ENCODE measurements around the gene VWA3B. TPM values are rescaled to one million over a fixed set of nuclear protein-coding genes. Genes with fewer than 3 reads are reported as not detected.
"Not testable (repeated sequence)": the region's sequence is repeated elsewhere in the genome, so short reads cannot be mapped to it uniquely, and the experiment has no call there.

VWA3B gene
- total RNA-seq, 1 experiment from 2014 or later = not detected

DNA sequence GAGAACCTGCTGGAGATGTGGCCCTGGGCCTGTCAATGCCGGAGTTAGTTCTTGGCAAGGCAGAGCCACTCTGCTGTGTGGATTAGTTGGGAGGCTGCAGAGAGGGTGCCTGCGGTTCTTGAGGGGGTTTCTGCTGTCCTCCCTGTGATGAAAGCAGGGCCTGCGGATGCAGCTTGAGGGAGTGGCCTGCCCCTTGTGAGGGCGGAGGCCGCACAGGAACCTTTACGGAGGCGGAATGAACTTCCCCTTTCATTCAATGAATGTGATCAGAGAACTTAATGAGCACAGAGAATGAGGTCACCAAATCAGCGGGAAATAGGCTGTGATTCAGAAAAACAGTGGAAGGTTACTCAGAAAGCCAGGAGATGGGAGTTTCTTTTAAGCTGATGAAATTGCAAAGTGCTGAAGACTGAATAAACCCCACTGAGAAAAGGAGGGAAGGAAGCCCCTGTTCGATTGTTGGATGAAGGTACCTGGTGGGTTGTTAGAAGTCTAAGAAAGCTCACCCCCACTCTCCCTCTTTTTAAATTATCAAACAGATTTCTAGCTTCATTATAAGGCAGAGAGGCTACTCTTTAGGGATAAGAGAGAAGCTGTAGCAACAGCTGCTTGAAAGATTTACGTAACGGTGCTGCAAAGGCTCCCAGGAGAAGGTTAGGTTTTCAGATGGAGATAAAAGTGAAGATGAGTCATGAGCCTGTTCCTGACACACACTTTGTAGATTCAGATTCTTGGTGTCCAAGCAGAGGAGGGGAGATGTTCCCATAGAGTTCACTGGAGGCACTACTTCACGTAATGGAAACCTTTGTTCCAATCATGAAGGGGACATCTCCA is 47.4 kb downstream of the VWA3B start:
- Histone ChIP-seq H3K4me1 (peaks cover 8% of the 10 kb centered on the region), H3K4me3 (peak overlapping the region; percentile 17), H3K27me3 (no peaks in the 10 kb centered on the region), H3K36me3 (no peaks in the 10 kb centered on the region), H3K27ac (peak overlapping the region; percentile 56), H3K9me3 (replicated peaks) (no peaks in the 10 kb centered on the region)
- peak; percentile 41 to 60 for DNase-seq

DNA sequence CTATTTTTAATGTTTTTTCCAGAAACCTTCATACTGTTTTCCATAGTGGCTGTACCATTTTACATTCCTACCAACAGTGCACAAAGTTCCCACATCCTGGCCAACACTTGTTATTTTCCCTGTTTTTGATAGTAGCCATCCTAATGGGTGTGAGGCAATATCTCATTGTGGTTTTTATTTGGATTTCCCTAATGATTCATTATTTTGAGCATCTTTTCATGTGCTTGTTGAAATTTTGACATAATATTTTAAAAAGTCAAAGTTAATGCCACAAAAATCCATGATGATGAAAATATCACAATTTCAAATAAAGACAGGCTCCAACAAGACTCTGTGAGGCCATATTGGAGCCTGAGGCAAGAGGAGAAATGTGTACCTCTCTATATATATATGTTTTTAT is 50.2 kb downstream of the VWA3B start:
- no peak for DNase-seq
- H3K4me3 ChIP-seq = no peak overlapping the region
- H3K36me3 ChIP-seq = no peaks in the 10 kb centered on the region
- H3K9me3 ChIP-seq (replicated peaks) = no peaks in the 10 kb centered on the region
- no peak overlapping the region for H3K27ac ChIP-seq
- H3K4me1 ChIP-seq = peaks cover 18% of the 10 kb centered on the region
- H3K27me3 ChIP-seq = no peaks in the 10 kb centered on the region

- not testable (repeated sequence) for H3K27me3 ChIP-seq; H3K9me3 ChIP-seq (replicated peaks); H3K4me3 ChIP-seq; H3K36me3 ChIP-seq; H3K27ac ChIP-seq; DNase-seq
- peaks cover 18% of the 10 kb centered on the region for H3K4me1 ChIP-seq
These were observed 52.0 kb downstream of the VWA3B start for GRCh38 chr2:98138978-98139377.

GRCh38 chr2:98140210-98140609 is 53.2 kb downstream of the VWA3B start:
- Histone ChIP-seq H3K36me3 (no peaks in the 10 kb centered on the region), H3K4me3 (peak overlapping the region; percentile 37), H3K4me1 (peaks cover 9% of the 10 kb centered on the region; the same call in 1 of the 2 replicates), H3K27me3 (no peaks in the 10 kb centered on the region), H3K27ac (peak overlapping the region; percentile 57), H3K9me3 (replicated peaks) (no peaks in the 10 kb centered on the region)
- peak; percentile 74 to 77 for DNase-seq

DNA sequence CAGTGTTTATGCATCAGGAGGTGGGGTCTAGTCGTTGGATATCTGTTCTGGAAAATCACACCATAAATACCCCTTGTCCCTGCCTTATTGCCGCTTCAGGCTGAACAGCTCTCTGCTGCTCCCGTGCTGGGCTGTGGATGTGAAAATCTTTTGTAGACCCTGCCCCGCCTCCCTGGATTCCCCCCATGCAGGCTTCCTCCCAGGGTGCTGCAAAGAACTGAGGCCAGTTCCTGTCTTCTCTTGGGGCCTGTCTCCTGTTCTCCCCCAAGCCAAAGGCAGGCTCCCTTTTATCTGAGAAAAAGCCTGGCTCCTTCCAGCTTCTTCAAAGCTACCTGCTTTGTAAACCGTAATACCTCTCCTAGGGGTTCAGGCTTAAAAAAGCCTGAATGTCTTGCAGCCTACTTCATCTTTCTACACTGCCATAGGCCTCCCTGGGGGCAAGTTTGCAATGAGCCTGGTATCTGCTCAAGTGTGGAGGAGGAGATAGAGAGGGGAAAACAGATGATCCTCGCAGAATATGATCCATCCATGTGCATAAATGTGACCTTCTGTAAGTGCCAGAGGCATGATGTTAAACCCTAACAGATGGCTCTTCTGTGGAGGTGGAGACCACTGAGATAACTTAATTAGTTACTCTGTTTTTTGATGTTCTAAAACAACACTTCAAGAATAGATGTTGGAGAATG is 55.3 kb downstream of the VWA3B start:
- no peaks in the 10 kb centered on the region for H3K36me3 ChIP-seq
- no peaks in the 10 kb centered on the region for H3K9me3 ChIP-seq (replicated peaks)
- peak in 1 of 2 experiments; percentile 60 for DNase-seq
- H3K27ac ChIP-seq = no peak overlapping the region
- H3K4me3 ChIP-seq = no peak overlapping the region
- no peaks in the 10 kb centered on the region for H3K27me3 ChIP-seq
- H3K4me1 ChIP-seq = peaks cover 9% of the 10 kb centered on the region; the same call in 1 of the 2 replicates

- no peaks in the 10 kb centered on the region for H3K9me3 ChIP-seq (replicated peaks)
- H3K36me3 ChIP-seq = no peaks in the 10 kb centered on the region
These were observed 58.1 kb downstream of the VWA3B start for GRCh38 chr2:98145070-98145469.

DNA sequence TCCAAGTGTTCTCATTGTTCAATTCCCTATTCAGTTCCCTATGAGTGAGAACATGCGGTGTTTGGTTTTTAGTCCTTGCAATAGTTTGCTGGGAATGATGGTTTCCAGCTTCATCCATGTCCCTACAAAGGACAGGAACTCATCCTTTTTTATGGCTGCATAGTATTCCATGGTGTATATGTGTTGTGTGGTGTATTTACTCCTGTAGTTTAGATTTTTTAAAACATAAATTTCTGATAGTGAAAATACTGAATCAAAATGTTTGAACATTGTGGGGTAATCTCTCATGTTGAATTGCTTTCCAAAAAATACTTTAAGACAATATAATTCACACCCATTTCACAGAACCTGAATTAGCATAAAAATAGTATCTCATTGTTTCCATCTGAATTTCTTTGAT is 60.9 kb downstream of the VWA3B start:
- not testable (repeated sequence) for H3K27me3 ChIP-seq; H3K36me3 ChIP-seq; H3K9me3 ChIP-seq (replicated peaks); H3K4me3 ChIP-seq; DNase-seq; H3K4me1 ChIP-seq; H3K27ac ChIP-seq

More at GRCh38 chr2:98145070-98145469, 58.1 kb downstream of the VWA3B start:
- Histone ChIP-seq H3K27ac (no peak overlapping the region), H3K4me3 (no peak overlapping the region), H3K4me1 (peaks cover 7% of the 10 kb centered on the region; the same call in 1 of the 2 replicates), H3K27me3 (no peaks in the 10 kb centered on the region)
- no peak for DNase-seq

DNA sequence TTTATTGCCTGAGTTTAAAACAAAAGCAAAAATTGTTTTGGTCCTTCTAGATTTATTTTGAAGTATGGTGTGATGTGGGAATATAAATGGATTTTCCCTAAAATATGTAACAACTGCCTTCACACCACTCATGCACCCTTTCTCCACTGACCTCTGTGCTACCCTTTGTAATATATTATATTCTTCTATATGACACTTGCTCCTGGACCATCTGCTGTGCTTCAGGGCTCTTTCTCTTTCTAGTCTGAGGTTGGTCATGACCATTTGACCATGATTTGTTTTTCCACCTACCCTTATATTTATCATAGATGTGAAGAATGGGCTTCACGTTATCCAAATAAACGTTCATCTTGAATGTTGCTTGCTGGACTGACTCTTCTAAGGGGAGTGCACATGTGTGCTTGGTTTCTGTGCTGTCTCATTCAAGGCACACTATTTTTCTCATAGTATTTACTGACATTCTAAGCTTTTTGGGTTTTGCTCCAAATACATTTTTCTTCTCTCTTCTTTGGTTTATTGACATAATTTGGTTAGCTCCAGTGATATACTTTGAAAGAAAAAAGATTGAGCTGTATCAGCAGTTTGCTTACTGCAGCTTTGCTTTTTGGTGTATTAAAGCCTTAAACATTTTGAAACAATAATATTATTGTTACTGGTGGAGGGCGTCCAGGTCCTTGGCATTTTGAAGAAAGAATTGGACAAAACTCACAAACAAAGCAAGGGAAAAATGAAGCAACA is 61.8 kb downstream of the VWA3B start:
- Histone ChIP-seq H3K36me3 (no peaks in the 10 kb centered on the region), H3K9me3 (replicated peaks) (no peaks in the 10 kb centered on the region), H3K4me3 (peak overlapping the region; percentile 34), H3K27ac (no peak overlapping the region), H3K27me3 (no peaks in the 10 kb centered on the region), H3K4me1 (no peaks in the 10 kb centered on the region)
- DNase-seq = no peak

DNA sequence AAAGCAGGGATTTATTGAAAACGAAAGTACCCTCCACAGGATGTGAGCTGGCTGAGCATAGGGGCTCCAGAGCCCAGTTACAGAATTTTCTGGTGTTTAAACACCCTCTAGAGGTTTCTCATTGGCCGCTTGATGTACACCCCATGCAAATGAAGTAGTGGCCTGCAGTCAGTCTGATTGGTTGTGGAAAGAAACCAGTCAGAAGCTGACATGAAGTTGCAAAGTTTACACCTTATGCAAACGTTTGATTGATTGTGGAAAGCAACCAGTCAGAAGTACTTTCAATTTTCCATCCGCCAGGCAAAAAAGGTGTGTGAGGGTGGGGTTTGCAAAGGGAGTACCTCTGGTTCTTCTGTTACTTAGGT is 62.3 kb downstream of the VWA3B start:
- no peaks in the 10 kb centered on the region for H3K27me3 ChIP-seq
- peak; percentile 44 to 66 for DNase-seq
- H3K27ac ChIP-seq = no peak overlapping the region
- H3K4me1 ChIP-seq = no peaks in the 10 kb centered on the region
- H3K36me3 ChIP-seq = no peaks in the 10 kb centered on the region
- no peaks in the 10 kb centered on the region for H3K9me3 ChIP-seq (replicated peaks)
- peak overlapping the region; percentile 34 for H3K4me3 ChIP-seq

- Histone ChIP-seq H3K4me3 (no peak overlapping the region), H3K4me1 (no peaks in the 10 kb centered on the region), H3K36me3 (no peaks in the 10 kb centered on the region), H3K27ac (no peak overlapping the region), H3K27me3 (no peaks in the 10 kb centered on the region), H3K9me3 (replicated peaks) (no peaks in the 10 kb centered on the region)
- DNase-seq = no peak
These were observed 66.5 kb downstream of the VWA3B start for GRCh38 chr2:98153481-98153880.

DNA sequence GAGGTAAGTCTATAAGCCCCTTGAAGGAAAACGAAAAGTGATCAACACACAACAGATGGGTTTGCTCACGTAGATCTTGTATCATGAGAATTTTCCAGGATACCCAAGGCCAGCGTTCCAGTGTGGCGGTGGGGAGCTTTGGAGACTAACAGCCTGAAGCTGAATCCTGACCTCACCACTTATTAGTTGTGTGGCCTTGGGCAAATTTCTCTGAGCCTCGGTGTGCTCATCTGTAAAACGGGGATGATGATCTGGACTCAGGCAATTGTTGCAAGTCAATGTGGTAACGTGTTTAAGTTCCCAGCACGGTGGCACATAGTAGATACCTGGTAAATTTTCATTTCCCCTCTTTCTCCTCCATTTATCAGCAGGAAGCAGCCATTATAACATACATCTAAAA is 68.3 kb downstream of the VWA3B start:
- DNase-seq = no peak
- H3K4me1 ChIP-seq = no peaks in the 10 kb centered on the region
- H3K9me3 ChIP-seq (replicated peaks) = no peaks in the 10 kb centered on the region
- no peak overlapping the region for H3K27ac ChIP-seq
- H3K36me3 ChIP-seq = no peaks in the 10 kb centered on the region
- no peaks in the 10 kb centered on the region for H3K27me3 ChIP-seq
- no peak overlapping the region for H3K4me3 ChIP-seq

DNA sequence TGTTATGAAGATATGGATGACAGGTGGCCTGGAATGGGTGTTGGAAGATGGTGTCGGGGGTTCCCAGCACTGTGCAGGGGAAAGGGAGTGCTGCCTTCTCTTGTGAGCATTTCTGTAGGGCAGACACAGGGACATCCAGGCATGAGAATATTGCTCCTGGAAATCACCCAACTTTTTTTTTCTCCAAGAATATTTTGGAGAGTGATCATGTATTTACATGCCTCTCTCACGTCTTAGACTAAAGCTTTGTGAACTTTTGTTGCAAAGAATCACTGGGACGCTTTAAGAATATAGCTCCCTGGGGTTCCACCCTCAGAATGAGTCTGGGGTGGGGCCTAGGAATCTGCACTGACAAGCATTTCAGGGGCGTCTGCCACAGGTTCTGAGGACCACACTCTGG is 68.7 kb downstream of the VWA3B start:
- Histone ChIP-seq H3K9me3 (replicated peaks) (no peaks in the 10 kb centered on the region), H3K4me3 (no peak overlapping the region), H3K27ac (no peak overlapping the region), H3K27me3 (no peaks in the 10 kb centered on the region), H3K4me1 (peaks cover 2% of the 10 kb centered on the region; the same call in 1 of the 2 replicates), H3K36me3 (no peaks in the 10 kb centered on the region)
- DNase-seq = no peak

DNA sequence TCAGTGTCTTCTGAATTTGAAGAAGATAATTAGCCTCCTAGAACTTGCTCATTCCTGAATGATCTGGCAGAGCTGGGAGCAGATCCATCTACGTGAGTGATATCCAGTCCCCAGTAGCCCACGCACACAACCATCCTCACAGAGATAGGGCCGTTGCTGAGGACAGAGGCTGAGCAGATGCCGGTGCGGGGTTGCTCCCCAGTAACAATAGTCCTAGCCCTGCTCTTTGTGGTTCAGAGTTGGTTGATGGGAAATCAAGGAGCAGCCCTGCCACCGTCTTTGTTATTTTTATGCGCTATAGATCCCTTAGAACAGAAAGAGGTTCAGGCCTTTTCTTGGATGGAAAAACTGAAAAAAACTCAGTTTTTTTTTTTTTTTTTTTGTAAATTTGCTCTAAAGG is 69.3 kb downstream of the VWA3B start:
- Histone ChIP-seq H3K4me3 (no peak overlapping the region), H3K36me3 (no peaks in the 10 kb centered on the region), H3K9me3 (replicated peaks) (no peaks in the 10 kb centered on the region), H3K27ac (no peak overlapping the region), H3K4me1 (peaks cover 5% of the 10 kb centered on the region; the same call in 1 of the 2 replicates), H3K27me3 (no peaks in the 10 kb centered on the region)
- no peak for DNase-seq

DNA sequence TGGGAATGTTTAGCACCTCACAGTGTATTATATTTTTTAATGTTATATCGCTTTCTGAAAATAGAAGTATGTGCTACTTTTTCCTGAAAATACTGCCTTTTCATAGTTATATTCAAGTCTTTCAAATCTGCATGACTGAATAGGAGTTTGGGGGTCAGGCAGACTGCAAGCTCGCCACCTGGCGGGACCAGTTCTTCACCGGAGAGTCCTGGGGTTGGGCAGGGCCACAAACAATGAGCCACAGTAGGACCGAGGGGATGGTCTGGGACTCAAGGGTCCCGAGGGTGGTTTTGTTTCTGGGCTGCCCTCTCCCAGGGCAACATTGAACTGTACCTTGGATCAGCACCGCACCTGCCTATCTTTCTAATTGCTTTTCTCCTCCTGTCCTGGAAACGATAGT is 70.6 kb downstream of the VWA3B start:
- Histone ChIP-seq H3K36me3 (no peaks in the 10 kb centered on the region), H3K27ac (no peak overlapping the region), H3K4me3 (no peak overlapping the region), H3K4me1 (peaks cover 5% of the 10 kb centered on the region; the same call in 1 of the 2 replicates), H3K9me3 (replicated peaks) (no peaks in the 10 kb centered on the region), H3K27me3 (no peaks in the 10 kb centered on the region)
- no peak for DNase-seq

DNA sequence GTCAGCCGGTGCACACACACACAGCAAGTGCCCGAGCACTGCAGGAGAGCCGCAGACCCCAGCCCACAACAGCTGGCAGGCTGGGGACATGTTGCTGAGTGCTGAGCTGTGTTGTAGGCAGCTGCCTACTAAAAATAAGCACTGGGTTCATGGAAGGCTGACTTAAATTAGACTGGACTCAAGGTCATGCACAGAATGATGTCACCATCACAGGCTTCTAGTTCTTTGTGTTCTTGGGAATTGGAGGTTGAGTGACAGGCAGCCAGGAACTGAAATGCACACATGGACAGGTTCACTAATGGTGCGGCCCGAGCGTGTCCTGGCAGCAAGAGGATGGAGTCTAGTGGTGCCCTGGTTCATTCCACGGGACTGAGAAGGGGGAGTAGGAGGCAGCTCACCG is 71.3 kb downstream of the VWA3B start:
- H3K9me3 ChIP-seq (replicated peaks) = no peaks in the 10 kb centered on the region
- peak; percentile 47 to 66 for DNase-seq
- H3K4me1 ChIP-seq = peaks cover 5% of the 10 kb centered on the region; the same call in 1 of the 2 replicates
- no peaks in the 10 kb centered on the region for H3K36me3 ChIP-seq
- H3K4me3 ChIP-seq = no peak overlapping the region
- no peak overlapping the region for H3K27ac ChIP-seq
- H3K27me3 ChIP-seq = no peaks in the 10 kb centered on the region

All from SJCRH30 (cell line).